ENCODE measurements around the gene FCSK. TPM values are rescaled to one million over a fixed set of nuclear protein-coding genes. Genes with fewer than 3 reads are reported as not detected.

FCSK gene
- total and polyA plus RNA-seq, 2 of the 13 experiments (the other 11 are each of a cell fraction or from before 2014, with no cell fraction given) = 9.1 to 19.2 TPM

- Histone ChIP-seq H3K27me3 (ENCODE audit: control insufficient read depth in 1 of 2, insufficient read depth in 2 of 2, low read length in 2 of 2) (peaks cover 0 to 5% of the 10 kb centered on the region in 2 experiments; a peak in 1 of 5 replicates), H3K36me3 (replicated peaks in 1 of 2; ENCODE audit: control insufficient read depth in 1 of 2, insufficient read depth in 2 of 2, low read length in 2 of 2) (peaks cover 28 to 55% of the 10 kb centered on the region in 2 experiments), H2AFZ (ENCODE audit: low read length) (no peak overlapping the region), H3K79me2 (ENCODE audit: insufficient read depth, low read length) (peaks cover 80% of the 10 kb centered on the region), H3K4me3 (replicated peaks in 1 of 3; ENCODE audit: insufficient read depth in 1 of 3, low read depth in 2 of 3, low read length in 3 of 3) (peak overlapping the region in 2 of 3 experiments; percentile 3 to 43; a peak in 1 of 6 replicates), H3K27ac (ENCODE audit: extremely low read length, insufficient read depth, low read length) (no peak overlapping the region), H4K20me1 (ENCODE audit: insufficient read depth, low read length) (peaks cover 59% of the 10 kb centered on the region), H3K4me2 (ENCODE audit: low read depth, low read length) (peak overlapping the region; percentile 60), H3K9me3 (ENCODE audit: low read length) (no peaks in the 10 kb centered on the region), H3K4me1 (ENCODE audit: insufficient read depth, low read length) (peaks cover 45% of the 10 kb centered on the region), H3K9ac (ENCODE audit: insufficient read depth, low read depth, low read length) (no peak overlapping the region)
- no peak for ATAC-seq
- TF ChIP-seq CBFB (CRISPR knock-in tag; IDR thresholded peaks at IDR 0.05) (no peak), RBAK (CRISPR knock-in tag; IDR thresholded peaks at IDR 0.05) (no peak), ZNF124 (CRISPR knock-in tag; IDR thresholded peaks at IDR 0.05) (no peak), RBFOX2 (IDR thresholded peaks at IDR 0.05; ENCODE audit: low read depth, low read length) (peak; percentile 53), MXD1 (CRISPR knock-in tag; IDR thresholded peaks at IDR 0.05) (no peak)
- no peak for DNase-seq (ENCODE audit: low spot score)
- POLR2A ChIA-PET = no interaction called here
- CTCF ChIA-PET (ENCODE audit: low intra/inter-chr PET ratio, low total read pairs) = no interaction called here
- BruUV-seq (replicated peaks) = no TSS peak
- 94% methylated on average over 8 of the region's 8 CpGs for WGBS (ENCODE audit: low lambda C conversion rate)
- in situ Hi-C loops (cut with HindIII; ENCODE audit: extremely low pct_ligation_motif_present, low pct_unique_long_range_greater_than_20kb) = no loop called here
- intact Hi-C loops (cut with micrococcal nuclease; ENCODE audit: unreplicated experiment) = no loop called here
- FAIRE-seq = no peak
Observed at GRCh38 chr16:70527315-70527996, 73.1 kb downstream of the FCSK start.

GRCh38 chr16:70529051-70529777 lies 74.8 kb downstream of the FCSK start:
- H3K4me2 ChIP-seq (ENCODE audit: low read depth, low read length) = no peak overlapping the region; the same call in 1 of the 2 replicates
- WGBS (ENCODE audit: low lambda C conversion rate) = 89% methylated on average over 8 of the region's 8 CpGs
- FAIRE-seq (no peak), DNase-seq (ENCODE audit: low spot score) (peak; percentile 36), ATAC-seq (no peak)
- H3K4me1 ChIP-seq (ENCODE audit: insufficient read depth, low read length) = peaks cover 43% of the 10 kb centered on the region
- peaks cover 0 to 1% of the 10 kb centered on the region in 2 experiments; a peak in 1 of 5 replicates for H3K27me3 ChIP-seq (ENCODE audit: control insufficient read depth in 1 of 2, insufficient read depth in 2 of 2, low read length in 2 of 2)
- H3K79me2 ChIP-seq (ENCODE audit: insufficient read depth, low read length) = peaks cover 77% of the 10 kb centered on the region
- intact Hi-C loops (cut with micrococcal nuclease; ENCODE audit: unreplicated experiment) (no loop called here), in situ Hi-C loops (cut with HindIII; ENCODE audit: extremely low pct_ligation_motif_present, low pct_unique_long_range_greater_than_20kb) (no loop called here)
- CTCF ChIA-PET (ENCODE audit: low intra/inter-chr PET ratio, low total read pairs) = interaction anchor here (1.7 kb wide), 1 partner anchor 125 kb away, joined by 7 read pairs; no protein-coding TSS in a partner anchor
- no TSS peak for BruUV-seq (replicated peaks)
- H3K9ac ChIP-seq (ENCODE audit: insufficient read depth, low read depth, low read length) = no peak overlapping the region
- peaks cover 67% of the 10 kb centered on the region for H4K20me1 ChIP-seq (ENCODE audit: insufficient read depth, low read length)
- no peak overlapping the region for H3K27ac ChIP-seq (ENCODE audit: extremely low read length, insufficient read depth, low read length)
- no peaks in the 10 kb centered on the region for H3K9me3 ChIP-seq (ENCODE audit: low read length)
- POLR2A ChIA-PET = no interaction called here
- no peak overlapping the region for H3K4me3 ChIP-seq (replicated peaks in 1 of 3; ENCODE audit: insufficient read depth in 1 of 3, low read depth in 2 of 3, low read length in 3 of 3)
- H2AFZ ChIP-seq (ENCODE audit: low read length) = no peak overlapping the region
- H3K36me3 ChIP-seq (replicated peaks in 1 of 2; ENCODE audit: control insufficient read depth in 1 of 2, insufficient read depth in 2 of 2, low read length in 2 of 2) = peaks cover 35 to 71% of the 10 kb centered on the region in 2 experiments
- TF ChIP-seq ZNF335 (CRISPR knock-in tag; IDR thresholded peaks at IDR 0.05) (no peak), FOXO1 (CRISPR knock-in tag; IDR thresholded peaks at IDR 0.05) (no peak), STAG1 (CRISPR knock-in tag; IDR thresholded peaks at IDR 0.05) (peak; percentile 21), GRHL1 (CRISPR knock-in tag; conservative IDR thresholded peaks at IDR 0.05) (no peak), XBP1 (CRISPR knock-in tag; IDR thresholded peaks at IDR 0.05) (no peak), ARID3A (IDR thresholded peaks at IDR 0.05; ENCODE audit: low read depth, low read length) (peak; percentile 87; the same call in 1 of the 2 replicates), TAF15 (IDR thresholded peaks at IDR 0.05; ENCODE audit: low read depth, low read length, poor library complexity, severe bottlenecking) (no peak), POLR2G (IDR thresholded peaks at IDR 0.05; ENCODE audit: low read depth, low read length) (0 out of 2 replicates have a peak, but pooled peaks have one; percentile 25)

Data from HepG2 (cell line).